T47D (cell line): Measurements from ENCODE around the gene LCMT2.

Experiments
- DNase-seq, 2 experiments: peaks; one replicate each; pipeline versions ENCODE4 v3.0.0 to v3.0.0-alpha.2; 2011 to 2012; ENCODE audit warnings: low read depth in 1 of 2, low spot score in 1 of 2
- JUND ChIP-seq: IDR thresholded peaks from 2 replicates; pipeline ENCODE4 v1.6.1; 2012; ENCODE audit warnings: low read depth
- in situ Hi-C: cut with HindIII; loops from 2 replicates; pipeline ENCODE4 v1.10.0; 2016; ENCODE audit warnings: low sequenced_read_pairs, low pct_unique_long_range_greater_than_20kb

LCMT2 gene, protein sequence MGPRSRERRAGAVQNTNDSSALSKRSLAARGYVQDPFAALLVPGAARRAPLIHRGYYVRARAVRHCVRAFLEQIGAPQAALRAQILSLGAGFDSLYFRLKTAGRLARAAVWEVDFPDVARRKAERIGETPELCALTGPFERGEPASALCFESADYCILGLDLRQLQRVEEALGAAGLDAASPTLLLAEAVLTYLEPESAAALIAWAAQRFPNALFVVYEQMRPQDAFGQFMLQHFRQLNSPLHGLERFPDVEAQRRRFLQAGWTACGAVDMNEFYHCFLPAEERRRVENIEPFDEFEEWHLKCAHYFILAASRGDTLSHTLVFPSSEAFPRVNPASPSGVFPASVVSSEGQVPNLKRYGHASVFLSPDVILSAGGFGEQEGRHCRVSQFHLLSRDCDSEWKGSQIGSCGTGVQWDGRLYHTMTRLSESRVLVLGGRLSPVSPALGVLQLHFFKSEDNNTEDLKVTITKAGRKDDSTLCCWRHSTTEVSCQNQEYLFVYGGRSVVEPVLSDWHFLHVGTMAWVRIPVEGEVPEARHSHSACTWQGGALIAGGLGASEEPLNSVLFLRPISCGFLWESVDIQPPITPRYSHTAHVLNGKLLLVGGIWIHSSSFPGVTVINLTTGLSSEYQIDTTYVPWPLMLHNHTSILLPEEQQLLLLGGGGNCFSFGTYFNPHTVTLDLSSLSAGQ

DNA sequence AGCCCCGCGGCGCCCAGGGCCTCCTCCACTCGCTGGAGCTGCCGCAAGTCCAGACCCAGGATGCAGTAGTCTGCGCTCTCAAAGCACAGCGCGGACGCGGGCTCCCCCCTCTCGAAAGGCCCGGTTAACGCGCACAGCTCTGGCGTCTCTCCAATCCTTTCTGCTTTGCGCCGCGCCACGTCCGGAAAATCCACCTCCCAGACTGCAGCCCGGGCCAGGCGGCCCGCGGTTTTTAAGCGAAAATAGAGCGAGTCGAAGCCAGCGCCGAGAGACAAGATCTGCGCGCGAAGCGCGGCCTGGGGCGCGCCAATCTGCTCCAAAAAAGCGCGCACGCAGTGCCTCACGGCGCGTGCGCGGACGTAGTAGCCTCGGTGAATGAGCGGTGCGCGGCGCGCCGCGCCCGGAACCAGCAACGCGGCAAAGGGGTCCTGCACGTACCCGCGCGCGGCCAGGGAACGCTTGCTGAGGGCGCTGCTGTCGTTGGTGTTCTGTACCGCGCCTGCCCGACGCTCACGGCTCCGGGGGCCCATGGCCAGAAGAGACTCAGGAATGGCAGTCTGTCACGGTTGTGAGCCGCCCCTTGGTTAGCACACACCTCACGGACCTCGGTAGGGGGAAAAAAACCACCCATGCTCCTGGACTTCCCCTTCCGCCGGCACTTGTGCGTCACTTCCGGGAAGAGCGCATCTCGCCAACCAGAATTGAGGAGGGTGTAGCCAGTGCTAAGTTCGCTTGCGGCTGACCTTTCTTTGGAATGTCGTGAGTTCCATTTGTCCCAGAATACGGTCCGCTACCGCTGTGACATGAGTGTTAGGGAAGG is at the start of gene LCMT2:
LCMT2 (minus strand) TSS at position 614 of the 820 bp plus-strand sequence; CDS start at position 530, 84 bp downstream.
- DNase-seq = peak; percentile 86 to 98
- in situ Hi-C loops = no loop called here
- TF ChIP-seq JUND = no peak

DNA sequence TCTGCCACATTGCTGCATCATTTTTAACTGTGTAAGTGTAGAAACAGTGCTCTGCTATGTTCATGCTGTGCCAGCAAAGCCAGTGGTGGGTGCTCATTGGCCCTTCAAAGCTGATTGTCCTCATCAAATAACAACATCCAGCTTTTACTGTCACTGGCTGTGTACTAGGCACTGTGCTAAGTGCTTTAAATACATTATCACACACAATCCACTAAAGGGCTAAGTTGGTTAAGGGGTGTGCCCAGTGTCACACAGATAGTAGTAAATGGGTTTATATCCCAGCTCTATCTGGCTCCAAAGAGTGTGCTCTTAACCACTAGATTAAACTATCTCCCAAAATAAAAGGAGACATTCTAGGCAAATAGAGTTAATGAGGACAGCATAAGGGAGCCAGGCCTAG is 48.2 kb upstream of the LCMT2 start:
- no peak for DNase-seq
- in situ Hi-C loops = no loop called here
- TF ChIP-seq JUND = no peak

DNA sequence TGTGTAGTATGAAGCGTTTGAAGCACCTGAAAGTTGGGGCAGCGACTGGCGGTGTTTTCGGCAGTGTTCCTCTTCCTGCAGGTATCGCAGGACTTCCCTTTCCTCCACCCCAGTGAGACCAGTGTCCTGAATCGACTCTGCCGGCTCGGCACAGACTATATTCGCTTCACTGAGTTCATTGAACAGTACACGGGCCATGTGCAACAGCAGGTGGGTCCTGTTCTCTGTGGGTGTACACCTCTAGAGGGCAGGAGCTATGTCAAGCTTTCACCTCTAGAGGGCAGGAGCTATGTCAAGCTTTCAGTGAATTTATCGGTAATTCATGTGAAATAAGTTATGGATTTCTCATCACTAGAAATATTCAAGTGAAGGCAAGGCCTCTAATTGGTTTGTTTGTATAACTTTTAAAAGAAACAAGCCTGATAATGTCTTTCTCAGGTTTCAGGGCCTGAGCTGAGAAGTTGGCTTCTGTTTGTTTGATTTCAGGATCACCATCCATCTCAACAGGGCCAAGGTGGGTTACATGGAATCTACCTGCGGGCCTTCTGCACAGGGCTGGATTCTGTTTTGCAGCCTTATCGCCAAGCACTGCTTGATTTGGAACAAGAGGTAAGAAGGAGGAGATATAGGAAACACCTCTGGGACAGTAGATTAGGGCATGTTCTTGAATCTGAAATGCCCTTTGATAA is 45.8 kb upstream of the LCMT2 start:
- in situ Hi-C loops = no loop called here
- DNase-seq = peak; percentile 18 to 57
- TF ChIP-seq JUND = no peak

DNA sequence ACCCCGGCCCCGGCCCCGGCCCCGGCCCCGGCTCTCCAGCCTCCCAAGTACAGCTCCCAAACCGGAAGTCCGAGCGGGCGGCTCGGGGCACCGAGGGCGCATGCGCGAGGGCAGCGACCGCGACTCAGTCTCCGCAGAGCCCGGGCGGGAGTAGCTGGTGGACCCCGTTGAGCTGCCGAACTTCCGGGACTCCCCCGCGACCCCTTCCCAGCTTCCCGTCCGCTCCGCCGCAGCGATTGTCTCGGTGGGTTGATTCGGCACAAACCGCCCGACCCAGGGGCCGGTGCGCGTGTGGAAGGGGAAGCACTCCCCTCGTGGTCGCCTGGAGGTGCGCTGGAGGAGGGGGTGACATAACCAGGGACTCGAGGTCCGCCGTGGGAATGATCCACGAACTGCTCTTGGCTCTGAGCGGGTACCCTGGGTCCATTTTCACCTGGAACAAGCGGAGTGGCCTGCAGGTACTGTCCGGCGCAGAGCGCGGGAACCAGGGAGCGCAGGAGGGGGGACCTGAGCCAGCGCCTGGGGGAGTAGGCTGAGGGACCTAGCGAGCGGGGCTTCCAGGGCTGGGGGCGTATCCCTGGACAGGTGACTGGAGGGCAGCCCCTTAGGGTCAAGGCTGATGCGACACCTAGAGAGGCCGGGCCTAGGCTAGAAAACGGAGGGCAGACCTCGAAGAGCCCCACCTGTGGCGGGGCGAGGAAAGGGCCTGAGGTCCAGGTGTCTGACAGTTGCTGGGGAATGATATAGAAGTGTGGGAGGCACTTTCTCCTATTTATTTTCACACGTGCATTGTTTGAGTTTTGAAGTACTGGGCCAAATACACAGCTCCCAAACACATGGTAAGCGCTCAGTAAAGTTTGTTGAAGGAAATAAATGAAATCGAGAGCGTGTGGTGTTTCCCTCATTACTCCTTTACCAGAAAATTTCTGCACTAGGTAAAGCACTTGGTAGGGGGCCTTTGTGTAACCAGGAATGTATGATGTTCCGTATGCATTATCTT is 40.9 kb upstream of the LCMT2 start, which contains the start of the genes TUBGCP4 and ZSCAN29:
TUBGCP4 (plus strand) TSS at position 127 of the 1,000 bp plus-strand sequence; CDS start at position 381, 254 bp downstream.
ZSCAN29 (minus strand) TSS at position 69 of the 1,000 bp plus-strand sequence. CDS start 1,130 bp downstream, outside the sequence.
- DNase-seq = peak; percentile 83 to 91
- no peak for TF ChIP-seq JUND
- in situ Hi-C loops = no loop called here

DNA sequence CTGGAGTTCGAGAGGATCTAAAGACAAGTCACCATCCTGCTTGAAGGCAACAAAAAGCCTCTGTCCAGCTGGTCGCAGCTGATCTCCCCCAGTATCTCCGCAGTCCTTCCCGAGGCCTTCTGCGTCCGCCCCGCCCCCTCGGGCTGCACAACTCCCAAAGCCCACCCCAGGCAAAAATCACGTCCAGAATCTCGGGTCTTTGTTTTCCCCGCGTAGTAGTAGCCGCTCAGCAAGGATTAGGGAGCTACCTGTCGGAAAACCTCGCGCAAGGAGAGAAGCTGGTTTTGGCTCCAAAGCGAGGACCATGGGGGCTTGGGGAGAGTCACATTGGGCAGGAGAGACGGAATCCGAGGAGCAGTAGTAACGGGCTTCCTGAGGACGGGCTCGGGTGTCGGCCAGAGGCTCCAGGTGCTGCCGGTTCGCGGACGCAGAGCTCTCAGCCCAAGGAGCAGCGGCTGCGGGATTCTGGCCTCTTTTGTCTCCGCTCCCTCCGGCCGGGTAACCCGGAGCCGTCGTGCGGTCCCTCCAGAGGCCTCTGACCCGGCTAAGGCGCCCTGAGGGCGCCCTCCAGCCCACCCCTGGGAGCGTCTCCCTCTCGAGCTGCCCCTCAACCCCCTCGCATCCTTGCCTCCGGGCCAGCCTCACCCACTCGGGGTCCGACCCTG is 40.1 kb upstream of the LCMT2 start:
- peak in 1 of 2 experiments; percentile 9 for DNase-seq
- in situ Hi-C loops = no loop called here
- no peak for TF ChIP-seq JUND

DNA sequence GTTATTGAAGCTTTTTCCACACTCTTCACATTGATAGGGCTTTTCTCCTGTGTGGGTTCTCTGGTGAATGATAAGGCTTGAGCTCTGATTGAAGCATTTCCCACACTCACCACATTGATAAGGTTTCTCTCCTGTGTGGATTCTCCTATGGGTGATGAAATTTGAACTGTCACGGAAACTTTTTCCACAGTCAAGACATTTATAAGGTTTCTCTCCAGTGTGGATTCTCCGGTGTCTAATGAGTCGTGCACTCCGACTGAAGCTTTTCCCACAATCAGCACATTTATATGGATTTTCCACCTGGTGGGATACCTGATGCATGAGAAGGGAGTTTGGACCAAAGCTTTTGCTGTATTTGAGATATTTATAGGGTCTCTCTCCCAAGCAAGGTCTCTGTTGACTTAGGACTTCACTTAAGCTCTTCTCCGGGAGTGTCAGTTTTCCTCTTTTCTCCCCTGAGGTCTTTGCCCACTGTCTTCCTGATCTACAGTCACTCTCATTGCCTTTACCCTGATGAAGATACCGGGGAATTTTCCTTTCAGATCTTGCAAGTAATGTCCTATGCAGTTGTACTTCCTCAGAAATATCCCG is 31.0 kb upstream of the LCMT2 start:
- peak in 1 of 2 experiments; percentile 5 for DNase-seq
- no peak for TF ChIP-seq JUND
- in situ Hi-C loops = no loop called here

DNA sequence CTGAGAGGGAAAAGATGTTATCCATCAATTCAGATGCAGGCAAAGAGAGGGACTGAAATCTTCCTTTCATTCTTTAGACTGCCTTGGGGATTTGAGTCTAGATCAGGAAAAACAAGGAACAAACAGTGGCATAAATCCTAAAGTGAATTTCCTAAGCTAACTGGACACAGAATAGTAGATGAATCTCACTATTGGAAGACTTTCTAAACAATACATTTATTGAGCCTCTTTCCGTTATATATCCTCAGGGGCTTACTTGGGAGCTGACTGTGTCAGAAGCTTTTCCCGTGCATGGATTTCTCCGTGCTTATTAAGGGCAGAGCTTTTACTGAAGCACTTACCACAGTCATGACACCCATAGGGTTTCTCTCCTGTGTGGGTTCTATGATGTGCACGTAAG is 30.4 kb upstream of the LCMT2 start:
- no peak for DNase-seq
- in situ Hi-C loops = no loop called here
- no peak for TF ChIP-seq JUND

DNA sequence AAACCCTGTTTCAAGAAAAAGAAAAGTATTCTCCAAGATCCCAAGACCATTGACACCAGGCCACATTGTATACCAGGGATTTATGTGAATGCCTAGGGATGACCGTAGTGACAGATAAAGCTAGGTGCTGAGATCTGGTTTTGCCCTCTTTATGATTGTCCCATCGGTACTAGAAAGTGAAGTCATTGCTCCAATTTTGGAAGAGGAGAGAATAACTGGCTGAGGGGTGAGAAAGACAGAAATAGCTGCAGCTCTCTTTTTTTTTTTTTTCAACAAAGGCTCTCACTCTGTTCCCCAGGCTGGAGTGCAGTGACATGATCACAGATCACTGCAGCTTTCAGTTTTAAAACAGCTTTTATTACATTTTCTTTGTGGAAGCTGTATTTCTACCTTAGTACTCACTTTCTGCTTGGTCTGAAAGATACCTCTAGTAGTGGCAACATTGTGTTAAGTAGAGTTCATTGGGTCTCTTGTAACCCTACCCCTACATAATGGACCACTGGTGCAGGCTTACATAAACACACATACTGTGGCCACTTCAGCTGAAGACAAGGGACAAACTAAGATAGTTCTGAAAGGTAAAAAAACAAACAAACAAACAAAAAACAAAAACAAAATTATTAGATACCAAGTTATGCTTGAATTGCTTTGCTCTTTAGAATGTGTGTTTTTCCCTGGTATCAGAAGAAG is 22.5 kb upstream of the LCMT2 start:
- in situ Hi-C loops = no loop called here
- no peak for DNase-seq
- no peak for TF ChIP-seq JUND

DNA sequence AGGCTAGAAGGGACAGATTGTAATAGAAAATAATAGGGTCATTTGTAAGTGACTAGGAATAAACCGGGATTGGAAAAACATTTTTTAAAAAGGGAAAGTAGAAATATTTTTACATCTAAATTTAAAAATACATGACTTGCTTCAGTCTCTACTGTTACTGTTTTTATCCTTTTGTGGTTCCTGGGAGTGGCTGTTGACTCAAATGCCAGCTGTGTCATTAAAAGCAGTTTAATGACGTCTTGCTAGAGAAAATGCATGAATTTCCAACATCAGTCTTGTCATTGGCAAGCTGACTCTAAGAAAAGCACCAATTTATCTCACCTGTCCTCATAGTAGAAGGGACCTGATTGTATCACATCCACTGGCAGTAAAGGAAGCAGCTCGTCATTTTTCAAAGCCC is 16.7 kb upstream of the LCMT2 start:
- in situ Hi-C loops = no loop called here
- TF ChIP-seq JUND = no peak
- no peak for DNase-seq

DNA sequence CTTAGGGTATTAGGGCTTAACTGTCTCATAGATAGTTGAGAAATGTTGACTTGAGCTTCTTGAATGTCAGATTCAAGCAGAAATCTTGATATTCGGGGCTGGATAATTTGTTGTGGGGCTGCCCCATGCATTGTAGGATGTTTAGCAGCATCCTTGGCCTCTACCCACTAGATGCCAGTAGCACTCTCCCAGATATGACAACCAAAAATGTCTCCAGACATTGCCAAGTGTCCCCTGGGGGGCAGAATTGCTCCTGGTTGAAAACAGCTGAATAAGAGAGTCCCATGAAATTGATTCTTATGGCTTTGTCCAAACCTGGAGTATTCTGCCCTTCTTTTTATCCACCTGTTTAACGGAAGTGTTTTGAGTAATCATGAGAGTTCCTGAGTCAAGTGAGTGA is 15.9 kb upstream of the LCMT2 start:
- DNase-seq = peak in 1 of 2 experiments; percentile 24
- no peak for TF ChIP-seq JUND
- in situ Hi-C loops = no loop called here
